ENCODE measurements around the gene NEK1.

NEK1 gene

GRCh38 chr4:169611991-169612870 lies at the start of gene NEK1:
Gene NEK1 (minus strand): TSS chr4:169612583. CDS start chr4:169602630, 9,953 bp downstream.
- peak; percentile 87 for DNase-seq

GRCh38 chr4:169661761-169662160 lies 49.4 kb upstream of the NEK1 start:
- DNase-seq, result no peak

GRCh38 chr4:169660929-169661328 lies 48.5 kb upstream of the NEK1 start:
- DNase-seq, result no peak

GRCh38 chr4:169659716-169660670 lies 47.6 kb upstream of the NEK1 start:
- peak; percentile 56 for DNase-seq

GRCh38 chr4:169658975-169659715 lies 46.8 kb upstream of the NEK1 start:
- no peak for DNase-seq

- no peak for DNase-seq
These were observed 45.8 kb upstream of the NEK1 start for GRCh38 chr4:169658196-169658595.

- DNase-seq, result no peak
These were observed 45.2 kb upstream of the NEK1 start for GRCh38 chr4:169657470-169658107.

- DNase-seq, result no peak
These were observed 43.0 kb upstream of the NEK1 start for GRCh38 chr4:169655401-169655800.

- DNase-seq, result no peak
These were observed 40.2 kb upstream of the NEK1 start for GRCh38 chr4:169652535-169652934.

GRCh38 chr4:169650227-169650936 lies 38.0 kb upstream of the NEK1 start:
- no peak for DNase-seq

- no peak for DNase-seq
These were observed 37.3 kb upstream of the NEK1 start for GRCh38 chr4:169649545-169650226.

GRCh38 chr4:169645627-169646026 lies 33.2 kb upstream of the NEK1 start:
- DNase-seq, result no peak

- no peak for DNase-seq
These were observed 32.4 kb upstream of the NEK1 start for GRCh38 chr4:169644802-169645201.

- no peak for DNase-seq
These were observed 28.0 kb upstream of the NEK1 start for GRCh38 chr4:169640261-169640870.

GRCh38 chr4:169634975-169635374 lies 22.6 kb upstream of the NEK1 start:
- DNase-seq, result no peak

GRCh38 chr4:169632896-169633295 lies 20.5 kb upstream of the NEK1 start:
- no peak for DNase-seq

GRCh38 chr4:169630069-169630468 lies 17.7 kb upstream of the NEK1 start:
- no peak for DNase-seq

GRCh38 chr4:169628579-169628978 lies 16.2 kb upstream of the NEK1 start:
- DNase-seq, result no peak

- no peak for DNase-seq
These were observed 14.9 kb upstream of the NEK1 start for GRCh38 chr4:169627307-169627706.

Data from stimulated activated naive CD4-positive, alpha-beta T cell treated with Interleukin-2 at 50 U/mL for 16 hours (primary cell).